Measurements from ENCODE around the gene SRSF8. TPM values are rescaled to one million over a fixed set of nuclear protein-coding genes. Genes with fewer than 3 reads are reported as not detected.

The SRSF8 gene
- total RNA-seq, 4 donors from 2014 or later: 41.4 to 79.8 (median 49.1) TPM

DNA sequence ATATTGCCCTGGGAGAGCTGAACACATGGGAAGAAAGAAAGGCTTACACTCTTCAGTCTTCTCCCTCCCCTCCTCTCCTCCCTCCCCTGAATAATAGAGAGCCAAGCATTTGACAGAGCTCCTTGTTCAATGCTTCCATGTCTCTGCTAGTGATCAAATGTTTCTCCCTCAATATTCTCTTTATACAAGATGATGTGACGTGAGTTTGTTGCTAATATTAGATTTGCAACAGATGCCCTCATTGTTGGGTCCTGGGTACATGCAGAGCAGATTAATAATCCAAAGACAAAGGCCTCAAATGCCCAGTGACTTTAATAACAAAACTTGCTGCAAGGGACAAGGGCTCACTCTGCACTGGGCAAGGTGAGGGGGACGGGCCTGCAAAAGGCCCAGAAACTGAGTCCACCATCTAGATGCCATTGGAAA is 15.9 kb downstream of the SRSF8 start:
- Histone ChIP-seq H3K27me3 (no peaks in the 10 kb centered on the region), H3K4me3 (no peak overlapping the region), H3K4me1 (peaks cover 0 to 66% (median 32%) of the 10 kb centered on the region in 4 donors), H3K9me3 (no peaks in the 10 kb centered on the region), H3K27ac (peak overlapping the region; percentile 10 to 96 (median 82)), H3K36me3 (no peaks in the 10 kb centered on the region)
- WGBS, 2 donors: 45 to 55% methylated on average over 2 of the region's 2 CpGs
- no peak for DNase-seq (ENCODE audit: low spot score in 2 of 2)
- peak in 1 of 2 donors; percentile 77 for TF ChIP-seq EP300 (IDR thresholded peaks at IDR 0.05)
- TF ChIP-seq POLR2A (IDR thresholded peaks at IDR 0.05): no peak
- TF ChIP-seq, protein P1, sequence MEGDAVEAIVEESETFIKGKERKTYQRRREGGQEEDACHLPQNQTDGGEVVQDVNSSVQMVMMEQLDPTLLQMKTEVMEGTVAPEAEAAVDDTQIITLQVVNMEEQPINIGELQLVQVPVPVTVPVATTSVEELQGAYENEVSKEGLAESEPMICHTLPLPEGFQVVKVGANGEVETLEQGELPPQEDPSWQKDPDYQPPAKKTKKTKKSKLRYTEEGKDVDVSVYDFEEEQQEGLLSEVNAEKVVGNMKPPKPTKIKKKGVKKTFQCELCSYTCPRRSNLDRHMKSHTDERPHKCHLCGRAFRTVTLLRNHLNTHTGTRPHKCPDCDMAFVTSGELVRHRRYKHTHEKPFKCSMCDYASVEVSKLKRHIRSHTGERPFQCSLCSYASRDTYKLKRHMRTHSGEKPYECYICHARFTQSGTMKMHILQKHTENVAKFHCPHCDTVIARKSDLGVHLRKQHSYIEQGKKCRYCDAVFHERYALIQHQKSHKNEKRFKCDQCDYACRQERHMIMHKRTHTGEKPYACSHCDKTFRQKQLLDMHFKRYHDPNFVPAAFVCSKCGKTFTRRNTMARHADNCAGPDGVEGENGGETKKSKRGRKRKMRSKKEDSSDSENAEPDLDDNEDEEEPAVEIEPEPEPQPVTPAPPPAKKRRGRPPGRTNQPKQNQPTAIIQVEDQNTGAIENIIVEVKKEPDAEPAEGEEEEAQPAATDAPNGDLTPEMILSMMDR (IDR thresholded peaks at IDR 0.05): no peak

DNA sequence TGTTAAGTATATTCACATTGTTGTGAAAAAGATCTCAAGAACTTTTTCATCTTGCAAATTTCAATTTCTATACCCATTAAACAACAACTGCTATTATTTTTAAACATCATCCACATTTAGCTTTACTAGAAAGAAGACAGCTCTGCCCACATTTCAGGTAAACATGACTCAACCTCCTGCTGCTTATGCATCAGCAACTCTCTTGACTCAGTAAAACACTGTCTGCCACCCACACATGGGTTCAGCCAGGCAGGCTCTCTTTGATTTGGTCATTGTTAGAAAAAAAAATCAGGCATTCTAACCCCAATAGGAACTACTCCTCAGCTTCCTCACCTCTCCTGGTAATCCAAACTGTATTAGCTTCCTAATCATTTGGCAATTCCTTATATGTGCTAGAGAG is 17.8 kb downstream of the SRSF8 start:
- H3K27me3 ChIP-seq: no peaks in the 10 kb centered on the region
- no peak for DNase-seq (ENCODE audit: low spot score in 2 of 2)
- TF ChIP-seq, protein P1 (IDR thresholded peaks at IDR 0.05): no peak
- TF ChIP-seq EP300 (IDR thresholded peaks at IDR 0.05): no peak
- peak overlapping the region in 2 of 4 donors; percentile 91 to 96 for H3K27ac ChIP-seq
- no peaks in the 10 kb centered on the region for H3K9me3 ChIP-seq
- H3K4me3 ChIP-seq: no peak overlapping the region
- no peaks in the 10 kb centered on the region for H3K36me3 ChIP-seq
- peaks cover 0 to 56% (median 36%) of the 10 kb centered on the region in 4 donors for H3K4me1 ChIP-seq

DNA sequence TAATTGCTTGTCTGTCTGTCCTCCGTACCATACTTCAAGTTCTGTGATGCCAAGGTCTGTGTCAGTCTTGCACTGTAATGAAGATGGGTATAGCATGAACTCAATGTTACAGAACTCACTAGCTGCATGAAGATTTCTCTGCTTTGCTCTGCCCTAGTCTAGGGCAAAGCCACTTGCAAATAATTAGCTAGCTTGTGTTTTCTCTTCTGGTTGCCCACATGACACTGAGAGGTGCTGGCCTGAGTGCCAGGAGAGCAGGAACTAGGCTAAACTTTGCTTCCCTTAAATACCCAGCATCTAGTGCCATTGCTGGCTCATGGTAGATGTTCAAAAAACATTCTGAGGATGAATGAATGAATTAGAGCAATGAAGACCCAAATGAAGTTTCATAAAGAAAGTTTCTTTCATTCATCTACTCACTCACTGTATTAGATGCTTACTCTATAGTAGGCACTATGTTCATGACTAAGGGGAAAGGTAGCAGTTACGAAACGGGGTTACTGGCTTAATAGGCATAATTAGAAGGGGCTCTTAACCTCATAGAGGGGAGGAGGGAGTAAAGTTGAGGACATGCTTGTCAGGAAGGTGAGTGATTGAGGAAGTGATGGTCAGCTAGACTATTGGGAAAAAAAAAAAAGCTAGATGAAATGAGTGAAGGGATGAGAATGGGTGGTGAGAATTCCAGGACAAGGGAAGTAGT is 18.5 kb downstream of the SRSF8 start:
- Histone ChIP-seq H3K36me3 (no peaks in the 10 kb centered on the region), H3K27ac (peak overlapping the region in 2 of 4 donors; percentile 91 to 96), H3K4me3 (no peak overlapping the region), H3K9me3 (no peaks in the 10 kb centered on the region), H3K4me1 (peaks cover 0 to 49% (median 30%) of the 10 kb centered on the region in 4 donors), H3K27me3 (no peaks in the 10 kb centered on the region)
- no peak for DNase-seq (ENCODE audit: low spot score in 2 of 2)
- TF ChIP-seq EP300 (IDR thresholded peaks at IDR 0.05) (no peak), POLR2A (IDR thresholded peaks at IDR 0.05) (no peak)
- TF ChIP-seq, protein P1 (IDR thresholded peaks at IDR 0.05): no peak
- WGBS, 2 donors: 86 to 87% methylated on average over 3 of the region's 3 CpGs

DNA sequence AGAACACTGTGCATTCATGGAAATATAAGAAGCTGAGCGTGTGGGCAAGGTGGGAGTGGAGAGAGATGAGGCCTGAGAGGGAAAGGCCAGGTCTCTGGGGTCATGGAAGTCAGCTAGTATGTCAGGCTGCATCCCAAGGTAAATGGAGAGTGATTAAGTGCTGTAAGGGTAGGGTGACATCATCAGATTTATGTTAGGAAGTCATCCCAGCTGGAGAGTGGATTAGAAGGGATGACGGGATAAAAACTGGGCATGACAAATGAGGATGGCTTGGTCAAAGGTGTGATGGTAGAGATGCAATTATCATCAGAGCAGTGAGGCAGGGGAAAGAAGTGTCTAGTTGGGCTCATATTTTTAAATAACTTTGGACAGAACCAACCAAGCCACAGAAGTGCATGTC is 19.4 kb downstream of the SRSF8 start:
- Histone ChIP-seq H3K27ac (peak overlapping the region in 1 of 4 donors; percentile 22), H3K27me3 (no peaks in the 10 kb centered on the region), H3K9me3 (no peaks in the 10 kb centered on the region), H3K4me3 (no peak overlapping the region), H3K36me3 (no peaks in the 10 kb centered on the region), H3K4me1 (peaks cover 0 to 49% (median 26%) of the 10 kb centered on the region in 4 donors)
- no peak for TF ChIP-seq EP300 (IDR thresholded peaks at IDR 0.05)
- no peak for TF ChIP-seq POLR2A (IDR thresholded peaks at IDR 0.05)
- TF ChIP-seq, protein P1 (IDR thresholded peaks at IDR 0.05): no peak
- DNase-seq (ENCODE audit: low spot score in 2 of 2): no peak
- WGBS, 2 donors: 88 to 93% methylated on average over 2 of the region's 2 CpGs

DNA sequence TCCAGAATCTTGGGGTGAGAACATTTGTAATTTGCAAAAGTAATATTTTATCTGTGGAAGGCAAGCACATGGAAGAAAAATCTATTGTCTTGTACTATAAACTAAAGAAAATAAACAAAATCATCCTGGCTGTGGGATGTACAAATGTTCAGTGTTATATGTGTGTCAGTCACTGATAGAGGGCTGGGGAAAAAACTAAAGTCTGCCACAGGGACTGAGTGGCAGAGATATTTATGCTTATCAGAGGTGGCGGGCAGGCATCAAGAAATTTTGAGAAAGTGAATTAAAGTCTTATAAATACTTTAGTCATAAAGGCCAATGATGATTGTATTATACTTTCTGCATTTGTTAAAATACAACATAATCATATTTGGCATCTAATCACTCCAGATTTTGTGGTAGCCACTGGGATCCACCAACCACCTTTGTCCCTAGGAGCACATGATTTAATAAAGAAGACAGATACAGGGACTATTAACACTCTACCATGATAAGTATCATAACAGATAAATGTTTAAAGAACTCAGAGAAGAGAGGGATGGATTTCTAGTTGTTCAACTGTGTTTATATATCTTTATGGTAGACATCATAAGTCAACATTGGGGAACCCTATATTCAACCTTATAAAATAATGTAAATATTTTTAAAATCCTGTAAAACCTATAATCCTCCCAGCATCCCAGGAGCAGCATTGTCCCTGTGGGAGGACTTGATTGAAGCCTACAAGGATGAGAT is 20.3 kb downstream of the SRSF8 start:
- H3K27me3 ChIP-seq: no peaks in the 10 kb centered on the region
- H3K9me3 ChIP-seq: no peaks in the 10 kb centered on the region
- H3K4me3 ChIP-seq: no peak overlapping the region
- no peak for DNase-seq (ENCODE audit: low spot score in 2 of 2)
- H3K36me3 ChIP-seq: no peaks in the 10 kb centered on the region
- TF ChIP-seq, protein P1 (IDR thresholded peaks at IDR 0.05): no peak
- TF ChIP-seq EP300 (IDR thresholded peaks at IDR 0.05): no peak
- TF ChIP-seq POLR2A (IDR thresholded peaks at IDR 0.05): no peak
- peaks cover 0 to 51% (median 27%) of the 10 kb centered on the region in 4 donors for H3K4me1 ChIP-seq
- H3K27ac ChIP-seq: peak overlapping the region in 2 of 4 donors; percentile 2 to 94
- WGBS, 2 donors: 94 to 98% methylated on average over 1 of the region's 1 CpG
